ENCODE measurements around the gene DNMBP.

The DNMBP gene

DNA sequence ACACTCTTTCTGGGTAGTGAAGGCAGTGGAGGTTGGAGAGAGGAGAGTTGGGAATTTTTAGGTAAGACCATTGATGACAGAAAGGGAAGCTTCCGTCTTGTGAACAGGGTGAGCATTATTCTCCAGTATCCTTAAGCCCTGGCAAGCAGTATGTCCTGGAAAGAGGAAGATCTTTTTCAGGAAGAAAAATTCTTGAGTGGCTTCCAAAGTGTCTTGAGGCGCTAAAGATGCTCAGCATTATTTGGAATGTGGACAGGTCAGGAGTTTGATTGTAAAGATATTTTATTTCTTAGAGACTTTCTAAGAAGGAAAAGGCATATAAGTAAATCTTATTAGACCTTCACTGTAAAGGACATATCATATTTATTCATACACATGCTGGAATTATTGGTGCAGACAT lies 173.0 kb downstream of the DNMBP start:
- no peak for DNase-seq

DNA sequence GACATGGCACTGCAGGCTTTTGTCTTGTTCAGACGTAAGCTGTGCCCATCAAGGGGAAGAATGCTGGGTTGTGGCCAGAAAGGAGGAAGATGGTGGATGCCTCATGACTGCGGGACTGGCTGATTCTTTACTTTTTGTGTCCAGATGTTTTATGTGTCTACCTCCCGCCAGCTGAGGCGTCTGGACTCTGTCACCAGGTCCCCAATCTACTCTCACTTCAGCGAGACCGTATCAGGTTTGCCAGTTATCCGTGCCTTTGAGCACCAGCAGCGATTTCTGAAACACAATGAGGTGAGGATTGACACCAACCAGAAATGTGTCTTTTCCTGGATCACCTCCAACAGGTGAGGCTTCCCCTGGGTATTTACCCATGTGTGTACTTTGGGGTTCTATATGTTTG lies 173.8 kb downstream of the DNMBP start:
- no peak for DNase-seq

GRCh38 chr10:99834410-99834809 lies 175.3 kb downstream of the DNMBP start:
- DNase-seq = no peak

- no peak for DNase-seq
Observed at GRCh38 chr10:99832439-99832838, 177.3 kb downstream of the DNMBP start.

DNA sequence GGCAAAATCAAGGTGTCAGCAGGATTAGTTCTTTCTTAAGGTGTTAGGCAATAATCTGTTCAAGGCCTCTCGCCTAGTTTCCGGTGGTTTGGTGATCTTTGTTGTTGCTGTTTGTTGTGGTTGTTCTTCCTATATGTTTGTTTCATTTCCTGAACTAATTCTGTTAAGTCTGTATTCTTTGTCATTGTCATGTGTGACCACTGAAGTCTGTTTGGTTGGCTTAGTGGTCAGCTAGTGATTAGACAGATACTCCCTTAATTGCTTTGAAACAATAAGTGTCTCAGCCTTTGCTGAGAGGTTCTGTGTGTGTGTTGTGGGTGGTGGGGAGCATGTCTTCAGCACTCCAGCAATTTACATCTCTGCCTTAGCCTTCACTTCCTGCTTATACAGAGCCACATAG lies 181.3 kb downstream of the DNMBP start:
- no peak for DNase-seq

GRCh38 chr10:99827936-99828335 lies 181.8 kb downstream of the DNMBP start:
- DNase-seq = no peak
